HepG2 (cell line): ENCODE results near the gene C5orf15. TPM values are rescaled to one million over a fixed set of nuclear protein-coding genes. Genes with fewer than 3 reads are reported as not detected.

ENCODE experiments used
- ARNT ChIP-seq: fragments of 450-650 bp; IDR thresholded peaks from 2 replicates; pipeline ENCODE4 v1.6.1; 2017
- ARNT2 ChIP-seq: sonication (generic); formaldehyde crosslinking; IDR thresholded peaks from 2 replicates; pipeline ENCODE4 v1.8.0; 2022; ENCODE audit warnings: mild to moderate bottlenecking, low read depth, missing genetic modification reagents, moderate library complexity
- CAMTA2 ChIP-seq: sonication (generic); formaldehyde crosslinking; IDR thresholded peaks from 2 replicates; pipeline ENCODE4 v1.4.0; 2020; ENCODE audit warnings: mild to moderate bottlenecking, missing genetic modification reagents, borderline replicate concordance
- DPF2 ChIP-seq: sonication (generic); formaldehyde crosslinking; IDR thresholded peaks from 2 replicates; pipeline ENCODE4 v1.4.0; 2020; ENCODE audit warnings: mild to moderate bottlenecking, low read depth, missing genetic modification reagents, borderline replicate concordance
- ELF4 ChIP-seq: sonication (generic); formaldehyde crosslinking; IDR thresholded peaks from 2 replicates; pipeline ENCODE4 v1.5.0; 2020; ENCODE audit warnings: missing genetic modification reagents, mild to moderate bottlenecking, moderate library complexity, borderline replicate concordance
- FOXA3 ChIP-seq: IDR thresholded peaks from 2 replicates; pipeline ENCODE4 v1.6.1; 2016; ENCODE audit warnings: missing genetic modification reagents, missing compliant biosample characterization
- FOXC1 ChIP-seq: sonication (generic); formaldehyde crosslinking; IDR thresholded peaks from 2 replicates; pipeline ENCODE4 v1.8.0; 2022; ENCODE audit warnings: mild to moderate bottlenecking, missing genetic modification reagents, borderline replicate concordance
- MLLT10 ChIP-seq: sonication (generic); formaldehyde crosslinking; IDR thresholded peaks from 2 replicates; pipeline ENCODE4 v1.4.0; 2020; ENCODE audit warnings: missing genetic modification reagents
- MTA1 ChIP-seq: sonication (generic); formaldehyde crosslinking; IDR thresholded peaks from 2 replicates; pipeline ENCODE4 v1.4.0; 2020; ENCODE audit warnings: missing genetic modification reagents, mild to moderate bottlenecking, borderline replicate concordance
- MZF1 ChIP-seq: sonication (generic); formaldehyde crosslinking; IDR thresholded peaks from 2 replicates; pipeline ENCODE4 v1.8.1; 2023; ENCODE audit warnings: mild to moderate bottlenecking, missing genetic modification reagents, borderline replicate concordance
- RAD21 ChIP-seq: fragments of 450-650 bp; formaldehyde crosslinking; IDR thresholded peaks from 2 replicates; pipeline ENCODE4 v1.5.0; 2020; ENCODE audit warnings: mild to moderate bottlenecking
- REL ChIP-seq: sonication (generic); formaldehyde crosslinking; conservative IDR thresholded peaks from 2 replicates; pipeline ENCODE4 v1.8.0; 2022; ENCODE audit warnings: mild to moderate bottlenecking, missing genetic modification reagents, moderate library complexity
- REXO4 ChIP-seq: sonication (generic); formaldehyde crosslinking; IDR thresholded peaks from 2 replicates; pipeline ENCODE4 v1.8.0; 2022; ENCODE audit warnings: missing genetic modification reagents, mild to moderate bottlenecking, borderline replicate concordance
- RNF2 ChIP-seq: fragments of 450-650 bp; conservative IDR thresholded peaks from 2 replicates; pipeline ENCODE4 v1.6.1; 2016; ENCODE audit warnings: low read depth
- SALL2 ChIP-seq: sonication (generic); formaldehyde crosslinking; IDR thresholded peaks from 2 replicates; pipeline ENCODE4 v1.8.1; 2023; ENCODE audit warnings: mild to moderate bottlenecking, missing genetic modification reagents, inconsistent platforms
- SATB2 ChIP-seq: sonication (generic); formaldehyde crosslinking; IDR thresholded peaks from 2 replicates; pipeline ENCODE4 v1.5.0; 2020; ENCODE audit warnings: missing genetic modification reagents
- SIN3A ChIP-seq: IDR thresholded peaks from 2 replicates; pipeline ENCODE4 v1.6.1; 2011; ENCODE audit warnings: low read depth, mild to moderate bottlenecking, control low read depth, low read length, borderline replicate concordance
- SNAPC2 ChIP-seq: sonication (generic); formaldehyde crosslinking; IDR thresholded peaks from 2 replicates; pipeline ENCODE4 v1.8.1; 2022; ENCODE audit warnings: mild to moderate bottlenecking, missing genetic modification reagents
- YEATS4 ChIP-seq: sonication (generic); formaldehyde crosslinking; IDR thresholded peaks from 2 replicates; pipeline ENCODE4 v1.4.0; 2020; ENCODE audit warnings: missing genetic modification reagents, borderline replicate concordance
- ZFP36L2 ChIP-seq: sonication (generic); formaldehyde crosslinking; IDR thresholded peaks from 2 replicates; pipeline ENCODE4 v1.4.0; 2020; ENCODE audit warnings: missing genetic modification reagents
- ZFYVE20 ChIP-seq: sonication (generic); formaldehyde crosslinking; IDR thresholded peaks from 2 replicates; pipeline ENCODE4 v1.8.0; 2023; ENCODE audit warnings: low read depth, mild to moderate bottlenecking, moderate library complexity, missing genetic modification reagents, borderline replicate concordance
- ZKSCAN8 ChIP-seq: IDR thresholded peaks from 2 replicates; pipeline ENCODE4 v1.6.1; 2016; ENCODE audit warnings: borderline replicate concordance, missing genetic modification reagents, missing compliant biosample characterization
- ZNF138 ChIP-seq: sonication (generic); formaldehyde crosslinking; IDR thresholded peaks from 2 replicates; pipeline ENCODE4 v1.5.0; 2020; ENCODE audit warnings: mild to moderate bottlenecking, low read depth, missing genetic modification reagents
- ZNF563 ChIP-seq: sonication (generic); formaldehyde crosslinking; IDR thresholded peaks from 2 replicates; pipeline ENCODE4 v1.8.0; 2022; ENCODE audit warnings: mild to moderate bottlenecking, moderate library complexity, missing genetic modification reagents
- ZNF629 ChIP-seq: sonication (generic); formaldehyde crosslinking; conservative IDR thresholded peaks from 2 replicates; pipeline ENCODE4 v1.5.0; 2020; ENCODE audit warnings: missing genetic modification reagents
- ZNF773 ChIP-seq: sonication (generic); formaldehyde crosslinking; IDR thresholded peaks from 2 replicates; pipeline ENCODE4 v1.4.0; 2020; ENCODE audit warnings: missing genetic modification reagents, borderline replicate concordance
- ZNF790 ChIP-seq: sonication (generic); formaldehyde crosslinking; IDR thresholded peaks from 2 replicates; pipeline ENCODE4 v1.8.0; 2022; ENCODE audit warnings: missing genetic modification reagents, mild to moderate bottlenecking, borderline replicate concordance
- polyA plus RNA-seq, 8 experiments: library from polyadenylated mRNA; depleted of rRNA in 3 of 8; stranded (reverse) in 7 of 8; unstranded in 1 of 8; fragments of >200 nt; fragmentation: Illumina TruSeq in 4 of 8; extraction: Trizol in 4 of 8; gene quantifications; 2 replicates each; pipeline versions ENCODE4 v1.2.1 to v1.2.3, GENCODE V29; 2011 to 2016; ENCODE audit warnings: low read depth in 4 of 8, missing spikeins in 1 of 8, mixed read lengths in 1 of 8; ENCODE audit not compliant: insufficient read depth in 1 of 8
- total RNA-seq, 5 experiments: library from RNA; depleted of rRNA; stranded (reverse); fragments of >200 nt; fragmentation: Illumina TruSeq; extraction: Trizol; gene quantifications; 2 replicates each; pipeline ENCODE4 v1.2.3, GENCODE V29; 2016; ENCODE audit warnings: low read depth in 1 of 5
- TF ChIP-seq, protein P1 (sequence below): sonication (generic); formaldehyde crosslinking; conservative IDR thresholded peaks from 2 replicates; pipeline ENCODE4 v1.4.0; 2020; ENCODE audit warnings: missing genetic modification reagents
- TF ChIP-seq, protein P2 (sequence below): sonication (generic); formaldehyde crosslinking; conservative IDR thresholded peaks from 2 replicates; pipeline ENCODE4 v1.8.1; 2023; ENCODE audit warnings: missing genetic modification reagents

Gene C5orf15
- total and polyA plus RNA-seq, 2 of the 13 experiments (the other 11 are each of a cell fraction or from before 2014, with no cell fraction given) = 58.5 to 82.7 TPM

- TF ChIP-seq, protein P1, sequence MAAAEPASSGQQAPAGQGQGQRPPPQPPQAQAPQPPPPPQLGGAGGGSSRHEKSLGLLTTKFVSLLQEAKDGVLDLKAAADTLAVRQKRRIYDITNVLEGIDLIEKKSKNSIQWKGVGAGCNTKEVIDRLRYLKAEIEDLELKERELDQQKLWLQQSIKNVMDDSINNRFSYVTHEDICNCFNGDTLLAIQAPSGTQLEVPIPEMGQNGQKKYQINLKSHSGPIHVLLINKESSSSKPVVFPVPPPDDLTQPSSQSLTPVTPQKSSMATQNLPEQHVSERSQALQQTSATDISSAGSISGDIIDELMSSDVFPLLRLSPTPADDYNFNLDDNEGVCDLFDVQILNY (CRISPR knock-in tag) = no peak
- no peak for TF ChIP-seq MZF1 (CRISPR knock-in tag)
- TF ChIP-seq RAD21 = no peak
- no peak for TF ChIP-seq RNF2
- TF ChIP-seq SATB2 (CRISPR knock-in tag) = no peak
- no peak for TF ChIP-seq MLLT10 (CRISPR knock-in tag)
- TF ChIP-seq ZNF773 (CRISPR knock-in tag) = no peak
- no peak for TF ChIP-seq ZFYVE20 (CRISPR knock-in tag)
- no peak for TF ChIP-seq REL (CRISPR knock-in tag)
- TF ChIP-seq ZNF790 (CRISPR knock-in tag) = no peak
- no peak for TF ChIP-seq ARNT2 (CRISPR knock-in tag)
- TF ChIP-seq ZNF629 (CRISPR knock-in tag) = peak; percentile 69
- no peak for TF ChIP-seq SIN3A
- TF ChIP-seq, protein P2, sequence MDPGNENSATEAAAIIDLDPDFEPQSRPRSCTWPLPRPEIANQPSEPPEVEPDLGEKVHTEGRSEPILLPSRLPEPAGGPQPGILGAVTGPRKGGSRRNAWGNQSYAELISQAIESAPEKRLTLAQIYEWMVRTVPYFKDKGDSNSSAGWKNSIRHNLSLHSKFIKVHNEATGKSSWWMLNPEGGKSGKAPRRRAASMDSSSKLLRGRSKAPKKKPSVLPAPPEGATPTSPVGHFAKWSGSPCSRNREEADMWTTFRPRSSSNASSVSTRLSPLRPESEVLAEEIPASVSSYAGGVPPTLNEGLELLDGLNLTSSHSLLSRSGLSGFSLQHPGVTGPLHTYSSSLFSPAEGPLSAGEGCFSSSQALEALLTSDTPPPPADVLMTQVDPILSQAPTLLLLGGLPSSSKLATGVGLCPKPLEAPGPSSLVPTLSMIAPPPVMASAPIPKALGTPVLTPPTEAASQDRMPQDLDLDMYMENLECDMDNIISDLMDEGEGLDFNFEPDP (CRISPR knock-in tag) = no peak
- TF ChIP-seq YEATS4 (CRISPR knock-in tag) = no peak
- no peak for TF ChIP-seq FOXC1 (CRISPR knock-in tag)
- no peak for TF ChIP-seq REXO4 (CRISPR knock-in tag)
- no peak for TF ChIP-seq ARNT
- TF ChIP-seq SALL2 (CRISPR knock-in tag) = no peak
- TF ChIP-seq DPF2 = no peak
- TF ChIP-seq ZNF138 (CRISPR knock-in tag) = no peak
- TF ChIP-seq MTA1 (CRISPR knock-in tag) = no peak
- TF ChIP-seq CAMTA2 = no peak
- no peak for TF ChIP-seq ZNF563 (CRISPR knock-in tag)
- 0 out of 2 replicates have a peak, but pooled peaks have one; percentile 37 for TF ChIP-seq SNAPC2 (CRISPR knock-in tag)
- TF ChIP-seq ELF4 (CRISPR knock-in tag) = no peak
- no peak for TF ChIP-seq ZKSCAN8 (CRISPR knock-in tag)
- peak; percentile 4; the same call in 1 of the 2 replicates for TF ChIP-seq FOXA3 (CRISPR knock-in tag)
- no peak for TF ChIP-seq ZFP36L2 (CRISPR knock-in tag)
Measured at GRCh38 chr5:134000696-134001453, 32.5 kb upstream of the C5orf15 start (continued).
